Measurements from ENCODE around the gene PTPRK. TPM values are rescaled to one million over a fixed set of nuclear protein-coding genes. Genes with fewer than 3 reads are reported as not detected.

PTPRK gene
- total RNA-seq, 2 experiments from 2014 or later = 1.8 to 2.2 TPM

GRCh38 chr6:128028183-128028582, 492.2 kb downstream of the PTPRK start:
- intact Hi-C loops (cut with micrococcal nuclease) = no loop called here
- Mint-ChIP-seq H3K4me1 (ENCODE audit: low read depth) (peaks cover 10% of the 10 kb centered on the region), H3K27ac (no peak overlapping the region), H3K9me3 (no peaks in the 10 kb centered on the region), H3K27me3 (no peaks in the 10 kb centered on the region), H3K36me3 (no peaks in the 10 kb centered on the region), H3K4me3 (no peak overlapping the region)
- POLR2A ChIA-PET = no interaction called here
- no peak for DNase-seq
- CTCF ChIA-PET = no interaction called here

GRCh38 chr6:128025478-128025877, 494.9 kb downstream of the PTPRK start:
- ChIA-PET POLR2A (no interaction called here), CTCF (interaction anchor here (1.0 kb wide), 1 partner anchor 170 kb away, joined by 3 read pairs; no protein-coding TSS in a partner anchor)
- Mint-ChIP-seq H3K36me3 (no peaks in the 10 kb centered on the region), H3K4me1 (ENCODE audit: low read depth) (peaks cover 3% of the 10 kb centered on the region), H3K27me3 (no peaks in the 10 kb centered on the region), H3K9me3 (no peaks in the 10 kb centered on the region), H3K27ac (no peak overlapping the region), H3K4me3 (no peak overlapping the region)
- no peak for DNase-seq
- intact Hi-C loops (cut with micrococcal nuclease) = no loop called here

- no peak for DNase-seq
- CTCF ChIA-PET = interaction anchor here (1.0 kb wide), 1 partner anchor 170 kb away, joined by 3 read pairs; no protein-coding TSS in a partner anchor
- no peaks in the 10 kb centered on the region for H3K9me3 Mint-ChIP-seq
- intact Hi-C loops (cut with micrococcal nuclease) = no loop called here
- no peak overlapping the region for H3K4me3 Mint-ChIP-seq
- POLR2A ChIA-PET = no interaction called here
- H3K4me1 Mint-ChIP-seq (ENCODE audit: low read depth) = peaks cover 3% of the 10 kb centered on the region
- H3K27ac Mint-ChIP-seq = no peak overlapping the region
- no peaks in the 10 kb centered on the region for H3K27me3 Mint-ChIP-seq
- no peaks in the 10 kb centered on the region for H3K36me3 Mint-ChIP-seq
Observed at GRCh38 chr6:128024969-128025368, 495.4 kb downstream of the PTPRK start.

GRCh38 chr6:128024046-128024445, 496.4 kb downstream of the PTPRK start:
- Mint-ChIP-seq H3K27ac (no peak overlapping the region), H3K27me3 (no peaks in the 10 kb centered on the region), H3K4me3 (no peak overlapping the region), H3K4me1 (ENCODE audit: low read depth) (peaks cover 3% of the 10 kb centered on the region), H3K9me3 (no peaks in the 10 kb centered on the region), H3K36me3 (no peaks in the 10 kb centered on the region)
- intact Hi-C loops (cut with micrococcal nuclease) = no loop called here
- DNase-seq = no peak
- ChIA-PET CTCF (no interaction called here), POLR2A (no interaction called here)

- no peak overlapping the region for H3K27ac Mint-ChIP-seq
- H3K27me3 Mint-ChIP-seq = no peaks in the 10 kb centered on the region
- H3K4me3 Mint-ChIP-seq = no peak overlapping the region
- CTCF ChIA-PET = no interaction called here
- H3K36me3 Mint-ChIP-seq = no peaks in the 10 kb centered on the region
- POLR2A ChIA-PET = no interaction called here
- H3K9me3 Mint-ChIP-seq = no peaks in the 10 kb centered on the region
- intact Hi-C loops (cut with micrococcal nuclease) = no loop called here
- no peaks in the 10 kb centered on the region for H3K4me1 Mint-ChIP-seq (ENCODE audit: low read depth)
- DNase-seq = no peak
Observed at GRCh38 chr6:128018821-128019220, 501.6 kb downstream of the PTPRK start.

- no peaks in the 10 kb centered on the region for H3K4me1 Mint-ChIP-seq (ENCODE audit: low read depth)
- DNase-seq = no peak
- H3K27ac Mint-ChIP-seq = no peak overlapping the region
- no peaks in the 10 kb centered on the region for H3K36me3 Mint-ChIP-seq
- H3K27me3 Mint-ChIP-seq = peaks cover 2% of the 10 kb centered on the region
- ChIA-PET POLR2A (no interaction called here), CTCF (no interaction called here)
- intact Hi-C loops (cut with micrococcal nuclease) = no loop called here
- no peak overlapping the region for H3K4me3 Mint-ChIP-seq
- no peaks in the 10 kb centered on the region for H3K9me3 Mint-ChIP-seq
Observed at GRCh38 chr6:128017288-128017687, 503.1 kb downstream of the PTPRK start.

- ChIA-PET POLR2A (no interaction called here), CTCF (no interaction called here)
- intact Hi-C loops (cut with micrococcal nuclease) = no loop called here
- H3K9me3 Mint-ChIP-seq = no peaks in the 10 kb centered on the region
- H3K27ac Mint-ChIP-seq = no peak overlapping the region
- H3K27me3 Mint-ChIP-seq = no peaks in the 10 kb centered on the region
- no peak for DNase-seq
- H3K4me1 Mint-ChIP-seq (ENCODE audit: low read depth) = no peaks in the 10 kb centered on the region
- H3K36me3 Mint-ChIP-seq = no peaks in the 10 kb centered on the region
- no peak overlapping the region for H3K4me3 Mint-ChIP-seq
Observed at GRCh38 chr6:128007658-128008057, 512.7 kb downstream of the PTPRK start.

GRCh38 chr6:128005009-128005408, 515.4 kb downstream of the PTPRK start:
- POLR2A ChIA-PET = no interaction called here
- no peaks in the 10 kb centered on the region for H3K36me3 Mint-ChIP-seq
- no peak overlapping the region for H3K27ac Mint-ChIP-seq
- intact Hi-C loops (cut with micrococcal nuclease) = no loop called here
- no peak overlapping the region for H3K4me3 Mint-ChIP-seq
- CTCF ChIA-PET = no interaction called here
- no peaks in the 10 kb centered on the region for H3K9me3 Mint-ChIP-seq
- H3K27me3 Mint-ChIP-seq = no peaks in the 10 kb centered on the region
- H3K4me1 Mint-ChIP-seq (ENCODE audit: low read depth) = no peaks in the 10 kb centered on the region
- DNase-seq = no peak

GRCh38 chr6:128000363-128000762, 520.0 kb downstream of the PTPRK start:
- Mint-ChIP-seq H3K9me3 (no peaks in the 10 kb centered on the region), H3K4me3 (no peak overlapping the region), H3K4me1 (ENCODE audit: low read depth) (peaks cover 3% of the 10 kb centered on the region), H3K27me3 (no peaks in the 10 kb centered on the region), H3K36me3 (no peaks in the 10 kb centered on the region), H3K27ac (no peak overlapping the region)
- intact Hi-C loops (cut with micrococcal nuclease) = no loop called here
- ChIA-PET POLR2A (no interaction called here), CTCF (no interaction called here)
- DNase-seq = no peak

- Mint-ChIP-seq H3K27me3 (no peaks in the 10 kb centered on the region), H3K27ac (no peak overlapping the region), H3K36me3 (no peaks in the 10 kb centered on the region), H3K4me1 (ENCODE audit: low read depth) (peaks cover 3% of the 10 kb centered on the region), H3K4me3 (no peak overlapping the region), H3K9me3 (no peaks in the 10 kb centered on the region)
- intact Hi-C loops (cut with micrococcal nuclease) = no loop called here
- CTCF ChIA-PET = no interaction called here
- POLR2A ChIA-PET = no interaction called here
- DNase-seq = no peak
Observed at GRCh38 chr6:127998985-127999384, 521.4 kb downstream of the PTPRK start.

GRCh38 chr6:127997496-127998164, 522.8 kb downstream of the PTPRK start:
- no peak overlapping the region for H3K27ac Mint-ChIP-seq
- H3K27me3 Mint-ChIP-seq = no peaks in the 10 kb centered on the region
- peaks cover 3% of the 10 kb centered on the region for H3K4me1 Mint-ChIP-seq (ENCODE audit: low read depth)
- ChIA-PET POLR2A (no interaction called here), CTCF (no interaction called here)
- no peaks in the 10 kb centered on the region for H3K9me3 Mint-ChIP-seq
- intact Hi-C loops (cut with micrococcal nuclease) = no loop called here
- no peak for DNase-seq
- no peaks in the 10 kb centered on the region for H3K36me3 Mint-ChIP-seq
- H3K4me3 Mint-ChIP-seq = no peak overlapping the region

- Mint-ChIP-seq H3K9me3 (no peaks in the 10 kb centered on the region), H3K27me3 (no peaks in the 10 kb centered on the region), H3K4me3 (no peak overlapping the region), H3K27ac (no peak overlapping the region), H3K36me3 (no peaks in the 10 kb centered on the region), H3K4me1 (ENCODE audit: low read depth) (peaks cover 5% of the 10 kb centered on the region)
- POLR2A ChIA-PET = no interaction called here
- intact Hi-C loops (cut with micrococcal nuclease) = no loop called here
- CTCF ChIA-PET = no interaction called here
- no peak for DNase-seq
Observed at GRCh38 chr6:127996925-127997324, 523.5 kb downstream of the PTPRK start.

GRCh38 chr6:127992144-127992543, 528.3 kb downstream of the PTPRK start:
- Mint-ChIP-seq H3K36me3 (no peaks in the 10 kb centered on the region), H3K9me3 (no peaks in the 10 kb centered on the region), H3K4me1 (ENCODE audit: low read depth) (peaks cover 5% of the 10 kb centered on the region), H3K4me3 (no peak overlapping the region), H3K27me3 (no peaks in the 10 kb centered on the region), H3K27ac (no peak overlapping the region)
- intact Hi-C loops (cut with micrococcal nuclease) = no loop called here
- CTCF ChIA-PET = no interaction called here
- POLR2A ChIA-PET = interaction anchor here (1.1 kb wide), 1 partner anchor 13 kb away, joined by 3 read pairs; no protein-coding TSS in a partner anchor
- no peak for DNase-seq

All from activated CD4-positive, alpha-beta memory T cell treated with anti-CD3 and anti-CD28 coated beads for 36 hours (primary cell).